Smooth muscle cell (in vitro differentiated cells): ENCODE measurements around the gene NSD2. TPM values are rescaled to one million over a fixed set of nuclear protein-coding genes. Genes with fewer than 3 reads are reported as not detected.

Experiments
- DNase-seq: peaks from one replicate; lab custom pipeline; 2025; ENCODE audit not compliant: unreplicated experiment; lab: John Stamatoyannopoulos, UW
- H2AFZ ChIP-seq: fragments of 200-600 bp; sonication (generic); 2 replicates; pipeline ENCODE4 v1.6.0; 2016; ENCODE audit warnings: antibody characterized with exemption, low read depth, mild to moderate bottlenecking
- H3F3A ChIP-seq: fragments of 200-600 bp; sonication (generic); 2 replicates; pipeline ENCODE4 v1.6.0; 2017; ENCODE audit warnings: antibody characterized with exemption, low read depth
- H3K27ac ChIP-seq: fragments of 200-600 bp; sonication (generic); 2 replicates; pipeline ENCODE4 v1.5.1; 2016; ENCODE audit warnings: low read depth, mild to moderate bottlenecking
- H3K27me3 ChIP-seq: fragments of 200-600 bp; sonication (generic); 2 replicates; pipeline ENCODE4 v1.6.1; 2016; ENCODE audit warnings: low read depth, mild to moderate bottlenecking
- H3K36me3 ChIP-seq: fragments of 200-600 bp; sonication (generic); 2 replicates; pipeline ENCODE4 v1.5.1; 2016; ENCODE audit warnings: low read depth
- H3K4me1 ChIP-seq: fragments of 200-600 bp; sonication (generic); 2 replicates; pipeline ENCODE4 v1.5.1; 2016; ENCODE audit warnings: low read depth
- H3K4me2 ChIP-seq: fragments of 200-600 bp; sonication (generic); 2 replicates; pipeline ENCODE4 v1.6.0; 2016; ENCODE audit warnings: mild to moderate bottlenecking
- H3K4me3 ChIP-seq: fragments of 200-600 bp; sonication (generic); 2 replicates; pipeline ENCODE4 v1.5.1; 2016; ENCODE audit warnings: mild to moderate bottlenecking
- H3K79me2 ChIP-seq: fragments of 200-600 bp; sonication (generic); 2 replicates; pipeline ENCODE4 v1.6.0; 2016; ENCODE audit warnings: low read depth, mild to moderate bottlenecking
- H3K9ac ChIP-seq: fragments of 200-600 bp; sonication (generic); 2 replicates; pipeline ENCODE4 v1.6.0; 2016; ENCODE audit warnings: low read depth
- H3K9me3 ChIP-seq: fragments of 200-600 bp; sonication (generic); replicated peaks from 2 replicates; pipeline ENCODE4 v1.5.1; 2016; ENCODE audit warnings: low read depth
- H4K20me1 ChIP-seq: fragments of 200-600 bp; sonication (generic); 2 replicates; pipeline ENCODE4 v1.6.0; 2016; ENCODE audit warnings: low read depth
- WGBS: methylation state at CpG from one replicate; pipeline ENCODE4 v1.1.7; 2016; ENCODE audit warnings: low lambda C conversion rate; 5-methylcytosine and 5-hydroxymethylcytosine counted together
- polyA plus RNA-seq: library from polyadenylated mRNA; unstranded; fragments of >200 nt; fragmentation: Nextera tagmentation; extraction: Ambion mirVana; gene quantifications from 2 replicates; pipeline ENCODE4 v1.2.1, GENCODE V29; 2016
- total RNA-seq: library from RNA; depleted of rRNA; stranded (reverse); fragments of >200 nt; gene quantifications from 2 replicates; pipeline ENCODE4 v1.2.3, GENCODE V29; 2014
- TF ChIP-seq, protein P1 (sequence below): fragments of 200-600 bp; sonication (generic); IDR thresholded peaks from 2 replicates; pipeline ENCODE4 v1.5.1; 2017; ENCODE audit warnings: borderline replicate concordance, mild to moderate bottlenecking, antibody characterized with exemption; ENCODE audit not compliant: insufficient read depth, poor library complexity, severe bottlenecking

NSD2 gene
- total and polyA plus RNA-seq, 2 experiments from 2014 or later, result 13.0 to 15.0 TPM

DNA sequence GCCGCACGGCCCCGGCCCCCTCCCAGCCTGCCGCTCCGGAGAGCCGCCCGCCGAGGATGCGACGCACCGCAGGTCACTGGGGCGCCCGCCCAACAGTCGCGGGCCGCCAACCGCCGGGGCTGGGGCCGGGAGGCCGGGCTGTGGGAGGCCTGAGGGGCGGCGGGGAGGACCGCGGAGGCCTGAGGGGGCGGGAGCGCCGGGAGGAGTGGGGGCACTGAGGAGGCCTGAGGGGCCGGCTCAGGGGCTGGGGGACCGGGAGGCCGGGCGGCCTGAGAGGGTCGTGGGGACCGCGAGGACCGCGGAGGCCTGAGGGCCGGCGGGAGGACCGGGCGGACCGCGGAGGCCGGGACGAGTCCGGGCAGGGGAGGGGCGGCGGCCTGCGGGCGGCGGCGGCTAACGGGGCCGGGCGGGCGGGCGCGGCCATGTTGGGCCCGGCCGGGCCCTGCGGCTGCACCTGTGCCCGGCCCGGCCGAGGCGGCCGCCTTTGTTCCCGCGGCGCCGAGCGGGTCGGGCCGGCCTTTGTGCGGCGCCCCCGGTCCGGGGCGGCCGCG, 353 bp downstream of the NSD2 start:
- peak; percentile 38 for DNase-seq
- peak overlapping the region; percentile 97 for H3K4me2 ChIP-seq

DNA sequence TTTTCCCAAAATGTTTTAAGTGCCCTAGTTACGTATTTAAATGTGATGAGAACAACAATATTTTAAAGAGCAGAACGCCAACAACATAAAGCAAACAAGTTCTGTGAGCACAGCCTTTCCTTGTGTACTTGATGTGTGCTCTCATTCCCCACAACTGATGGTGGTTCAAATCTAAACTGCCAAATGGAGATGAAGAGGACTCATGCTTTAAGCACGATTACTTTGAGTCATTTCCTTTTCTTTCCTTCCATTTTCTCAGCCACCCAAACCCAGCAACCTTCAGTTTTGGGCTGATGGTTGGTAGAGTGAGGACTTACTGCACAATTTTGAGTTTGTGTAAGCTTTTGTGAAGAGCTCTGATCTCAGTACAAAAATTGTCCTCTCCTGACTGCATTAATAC, 1.7 kb downstream of the NSD2 start:
- DNase-seq, result no peak
- H2AFZ ChIP-seq, result no peak overlapping the region
- H3K9ac ChIP-seq, result no peak overlapping the region

More for the DNA sequence above, 353 bp downstream of the NSD2 start:
- 0% methylated on average over 14 of the region's 79 CpGs for WGBS
- TF ChIP-seq, protein P1, sequence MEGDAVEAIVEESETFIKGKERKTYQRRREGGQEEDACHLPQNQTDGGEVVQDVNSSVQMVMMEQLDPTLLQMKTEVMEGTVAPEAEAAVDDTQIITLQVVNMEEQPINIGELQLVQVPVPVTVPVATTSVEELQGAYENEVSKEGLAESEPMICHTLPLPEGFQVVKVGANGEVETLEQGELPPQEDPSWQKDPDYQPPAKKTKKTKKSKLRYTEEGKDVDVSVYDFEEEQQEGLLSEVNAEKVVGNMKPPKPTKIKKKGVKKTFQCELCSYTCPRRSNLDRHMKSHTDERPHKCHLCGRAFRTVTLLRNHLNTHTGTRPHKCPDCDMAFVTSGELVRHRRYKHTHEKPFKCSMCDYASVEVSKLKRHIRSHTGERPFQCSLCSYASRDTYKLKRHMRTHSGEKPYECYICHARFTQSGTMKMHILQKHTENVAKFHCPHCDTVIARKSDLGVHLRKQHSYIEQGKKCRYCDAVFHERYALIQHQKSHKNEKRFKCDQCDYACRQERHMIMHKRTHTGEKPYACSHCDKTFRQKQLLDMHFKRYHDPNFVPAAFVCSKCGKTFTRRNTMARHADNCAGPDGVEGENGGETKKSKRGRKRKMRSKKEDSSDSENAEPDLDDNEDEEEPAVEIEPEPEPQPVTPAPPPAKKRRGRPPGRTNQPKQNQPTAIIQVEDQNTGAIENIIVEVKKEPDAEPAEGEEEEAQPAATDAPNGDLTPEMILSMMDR, result no peak
- H4K20me1 ChIP-seq, result peaks cover 32% of the 10 kb centered on the region
- H3K4me3 ChIP-seq, result peak overlapping the region; percentile 92
- H3K79me2 ChIP-seq, result peaks cover 47% of the 10 kb centered on the region
- H3K27me3 ChIP-seq, result no peaks in the 10 kb centered on the region
- peaks cover 4% of the 10 kb centered on the region for H3F3A ChIP-seq
- H2AFZ ChIP-seq, result peak overlapping the region; percentile 85
- H3K4me1 ChIP-seq, result peaks cover 16% of the 10 kb centered on the region
- no peaks in the 10 kb centered on the region for H3K9me3 ChIP-seq
- no peaks in the 10 kb centered on the region for H3K36me3 ChIP-seq
- no peak overlapping the region for H3K27ac ChIP-seq
- H3K9ac ChIP-seq, result peak overlapping the region; percentile 60

DNA sequence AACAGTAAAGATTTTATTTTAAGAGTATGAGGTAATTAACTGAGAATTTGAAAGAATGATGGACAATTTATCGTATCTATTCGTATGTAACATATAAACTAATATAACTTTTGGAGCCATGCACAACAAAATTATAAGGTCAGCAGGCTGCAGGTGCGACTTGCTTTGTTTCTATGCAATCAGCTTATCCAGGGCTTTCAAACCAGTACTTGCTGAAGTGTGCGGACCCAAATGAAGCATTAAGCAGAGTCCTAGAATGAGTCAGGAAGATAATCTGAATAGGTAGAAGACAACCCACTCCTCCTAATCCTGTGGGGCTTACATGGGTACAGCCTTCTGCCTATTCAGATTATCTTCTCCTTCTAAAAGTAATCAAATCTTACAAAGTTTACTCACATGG, 2.1 kb downstream of the NSD2 start:
- H3K4me3 ChIP-seq, result no peak overlapping the region

More for the DNA sequence above, 1.7 kb downstream of the NSD2 start:
- WGBS, result 73% methylated on average over 3 of the region's 3 CpGs
- Histone ChIP-seq H3K4me1 (peaks cover 16% of the 10 kb centered on the region), H3K4me2 (peak overlapping the region; percentile 97), H3K4me3 (peak overlapping the region; percentile 92), H3F3A (peaks cover 4% of the 10 kb centered on the region), H4K20me1 (peaks cover 45% of the 10 kb centered on the region), H3K27ac (no peak overlapping the region), H3K36me3 (no peaks in the 10 kb centered on the region), H3K79me2 (peaks cover 61% of the 10 kb centered on the region), H3K9me3 (no peaks in the 10 kb centered on the region), H3K27me3 (no peaks in the 10 kb centered on the region)
- TF ChIP-seq, protein P1, result no peak

More for the DNA sequence above, 2.1 kb downstream of the NSD2 start:
- 96% methylated on average over 4 of the region's 4 CpGs for WGBS
- H3K36me3 ChIP-seq, result no peaks in the 10 kb centered on the region
- TF ChIP-seq, protein P1, result no peak
- no peak overlapping the region for H3K27ac ChIP-seq
- H3F3A ChIP-seq, result peaks cover 4% of the 10 kb centered on the region
- peaks cover 63% of the 10 kb centered on the region for H3K79me2 ChIP-seq
- H3K9me3 ChIP-seq, result no peaks in the 10 kb centered on the region
- DNase-seq, result no peak
- peaks cover 46% of the 10 kb centered on the region for H4K20me1 ChIP-seq
- H3K4me1 ChIP-seq, result peaks cover 16% of the 10 kb centered on the region
- H3K27me3 ChIP-seq, result no peaks in the 10 kb centered on the region
- no peak overlapping the region for H2AFZ ChIP-seq
- H3K9ac ChIP-seq, result no peak overlapping the region
- peak overlapping the region; percentile 97 for H3K4me2 ChIP-seq
